Central memory CD8-positive, alpha-beta T cell (primary cell): ENCODE measurements around the gene RHOXF1.
"Not testable (repeated sequence)": the region's sequence is repeated elsewhere in the genome, so short reads cannot be mapped to it uniquely, and the experiment has no call there.

Source experiments
- ATAC-seq: fragments of 150-1000 bp; cut with Tn5 transposase; replicated peaks from 2 replicates; pipeline ENCODE4 v1.10.0; 2022; ENCODE audit warnings: mild to moderate bottlenecking, moderate FRiP score, moderate number of reproducible peaks; ENCODE audit not compliant: poor library complexity, severe bottlenecking; ENCODE audit errors: extremely low read depth
- DNase-seq, 2 donors: peaks; one replicate each; pipeline ENCODE4 v3.0.0; 2021; ENCODE audit warnings: low spot score in 2 of 2
- H3K27ac Mint-ChIP-seq: one replicate; pipeline ENCODE4 v1.8.0; 2022; ENCODE audit warnings: low read depth, mild to moderate bottlenecking, moderate library complexity, mixed read lengths
- H3K27me3 Mint-ChIP-seq: one replicate; pipeline ENCODE4 v1.8.0; 2022; ENCODE audit warnings: mixed read lengths
- H3K36me3 Mint-ChIP-seq: one replicate; pipeline ENCODE4 v1.8.0; 2022; ENCODE audit warnings: mild to moderate bottlenecking, moderate library complexity, mixed read lengths; ENCODE audit not compliant: insufficient read depth
- H3K4me1 Mint-ChIP-seq: one replicate; pipeline ENCODE4 v1.8.0; 2022; ENCODE audit warnings: mixed read lengths
- H3K4me3 Mint-ChIP-seq: one replicate; pipeline ENCODE4 v1.8.0; 2022; ENCODE audit warnings: mild to moderate bottlenecking, moderate library complexity, mixed read lengths
- H3K9me3 Mint-ChIP-seq: one replicate; pipeline ENCODE4 v1.8.0; 2022; ENCODE audit warnings: mixed read lengths

Gene RHOXF1

DNA sequence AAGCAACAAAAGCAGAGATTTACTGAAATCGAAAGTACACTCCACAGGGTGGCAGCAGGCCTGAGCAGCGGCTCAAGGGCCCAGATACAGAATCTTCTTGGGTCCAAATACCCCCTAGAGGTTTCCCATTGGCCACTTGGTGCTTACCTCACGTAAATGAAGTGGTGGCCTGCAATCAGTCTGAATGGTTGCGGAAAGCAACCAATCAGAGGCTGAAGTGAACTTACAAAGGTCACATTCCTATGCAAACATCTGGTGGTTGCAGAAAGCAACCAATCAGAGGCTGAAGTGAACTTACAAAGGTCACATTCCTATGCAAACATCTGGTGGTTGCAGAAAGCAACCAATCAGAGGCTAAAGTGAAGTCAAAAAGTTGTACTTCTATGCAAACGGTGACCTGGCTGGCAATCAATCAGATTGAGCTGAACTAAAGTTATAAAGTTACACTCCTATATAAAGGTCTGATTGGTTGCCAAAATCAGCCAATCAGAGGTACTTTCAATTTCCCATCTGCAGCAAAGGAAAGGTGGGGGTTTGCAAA is 12.7 kb upstream of the RHOXF1 start:
- DNase-seq, H3K9me3 Mint-ChIP-seq, ATAC-seq, H3K36me3 Mint-ChIP-seq, H3K4me1 Mint-ChIP-seq, H3K27me3 Mint-ChIP-seq, H3K27ac Mint-ChIP-seq, H3K4me3 Mint-ChIP-seq: not testable (repeated sequence)

DNA sequence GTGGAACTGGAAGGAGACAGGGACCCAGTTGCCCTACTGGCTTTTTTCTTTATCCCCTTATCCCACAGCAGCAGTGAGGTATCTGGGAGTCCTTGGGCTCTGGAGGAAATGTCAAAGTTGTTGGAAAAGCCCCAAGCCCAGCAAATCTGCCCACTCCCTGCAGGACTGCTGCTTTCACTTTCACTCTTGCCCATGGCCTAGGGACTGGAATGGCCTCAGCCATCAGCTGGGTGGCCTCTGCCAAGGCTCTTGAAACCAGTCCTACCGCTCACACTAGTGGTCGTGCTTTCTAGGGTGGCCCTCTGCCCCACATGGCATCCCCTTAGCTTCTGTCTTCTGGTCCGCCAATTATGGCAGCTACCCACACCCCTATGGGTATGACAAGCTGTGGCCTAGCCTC is 9.7 kb upstream of the RHOXF1 start:
- Mint-ChIP-seq H3K4me1 (no peaks in the 10 kb centered on the region), H3K27me3 (no peaks in the 10 kb centered on the region), H3K36me3 (no peaks in the 10 kb centered on the region), H3K27ac (no peak overlapping the region), H3K9me3 (no peaks in the 10 kb centered on the region), H3K4me3 (no peak overlapping the region)
- no peak for DNase-seq
- no peak for ATAC-seq

- H3K9me3 Mint-ChIP-seq, result no peaks in the 10 kb centered on the region
- ATAC-seq, result no peak
- no peak overlapping the region for H3K4me3 Mint-ChIP-seq
- DNase-seq, result no peak
- no peak overlapping the region for H3K27ac Mint-ChIP-seq
- no peaks in the 10 kb centered on the region for H3K36me3 Mint-ChIP-seq
- no peaks in the 10 kb centered on the region for H3K4me1 Mint-ChIP-seq
- H3K27me3 Mint-ChIP-seq, result no peaks in the 10 kb centered on the region
These were observed 4.5 kb upstream of the RHOXF1 start for GRCh38 chrX:120120223-120120622.

DNA sequence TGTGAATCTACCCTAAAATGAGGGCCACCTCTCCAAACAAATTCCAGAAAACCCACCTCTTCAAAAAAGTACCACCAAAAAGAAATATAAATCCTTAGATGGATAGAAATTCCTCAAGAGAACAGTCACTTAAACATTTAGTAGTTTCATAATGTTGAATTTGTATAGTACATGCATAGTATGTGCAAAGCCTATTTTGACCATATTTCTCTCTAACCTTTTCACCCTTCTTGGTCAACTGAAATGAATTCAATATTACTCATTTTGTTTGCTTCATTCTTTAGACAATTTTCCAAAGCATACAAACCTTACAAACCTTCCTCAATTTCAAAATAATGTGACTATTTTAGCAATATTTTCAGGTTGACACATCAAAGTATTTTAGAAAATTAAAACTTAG is 4.1 kb downstream of the RHOXF1 start:
- no peak overlapping the region for H3K27ac Mint-ChIP-seq
- H3K4me3 Mint-ChIP-seq, result no peak overlapping the region
- no peaks in the 10 kb centered on the region for H3K36me3 Mint-ChIP-seq
- ATAC-seq (no peak), DNase-seq (no peak)
- no peaks in the 10 kb centered on the region for H3K27me3 Mint-ChIP-seq
- no peaks in the 10 kb centered on the region for H3K9me3 Mint-ChIP-seq
- no peaks in the 10 kb centered on the region for H3K4me1 Mint-ChIP-seq

- H3K27ac Mint-ChIP-seq, result no peak overlapping the region
- H3K4me3 Mint-ChIP-seq, result no peak overlapping the region
- DNase-seq (no peak), ATAC-seq (no peak)
- no peaks in the 10 kb centered on the region for H3K27me3 Mint-ChIP-seq
- no peaks in the 10 kb centered on the region for H3K4me1 Mint-ChIP-seq
- H3K36me3 Mint-ChIP-seq, result no peaks in the 10 kb centered on the region
- H3K9me3 Mint-ChIP-seq, result no peaks in the 10 kb centered on the region
These were observed 6.3 kb downstream of the RHOXF1 start for GRCh38 chrX:120109378-120109777.

GRCh38 chrX:120104707-120105106 is 11.0 kb downstream of the RHOXF1 start:
- H3K27ac Mint-ChIP-seq, H3K4me3 Mint-ChIP-seq, ATAC-seq, H3K9me3 Mint-ChIP-seq, DNase-seq, H3K36me3 Mint-ChIP-seq, H3K4me1 Mint-ChIP-seq: not testable (repeated sequence)
- peaks cover 11% of the 10 kb centered on the region for H3K27me3 Mint-ChIP-seq

GRCh38 chrX:120101057-120101456 is 14.7 kb downstream of the RHOXF1 start:
- DNase-seq, H3K4me3 Mint-ChIP-seq, H3K27ac Mint-ChIP-seq, H3K4me1 Mint-ChIP-seq, H3K9me3 Mint-ChIP-seq, H3K36me3 Mint-ChIP-seq, ATAC-seq: not testable (repeated sequence)
- peaks cover 11% of the 10 kb centered on the region for H3K27me3 Mint-ChIP-seq

DNA sequence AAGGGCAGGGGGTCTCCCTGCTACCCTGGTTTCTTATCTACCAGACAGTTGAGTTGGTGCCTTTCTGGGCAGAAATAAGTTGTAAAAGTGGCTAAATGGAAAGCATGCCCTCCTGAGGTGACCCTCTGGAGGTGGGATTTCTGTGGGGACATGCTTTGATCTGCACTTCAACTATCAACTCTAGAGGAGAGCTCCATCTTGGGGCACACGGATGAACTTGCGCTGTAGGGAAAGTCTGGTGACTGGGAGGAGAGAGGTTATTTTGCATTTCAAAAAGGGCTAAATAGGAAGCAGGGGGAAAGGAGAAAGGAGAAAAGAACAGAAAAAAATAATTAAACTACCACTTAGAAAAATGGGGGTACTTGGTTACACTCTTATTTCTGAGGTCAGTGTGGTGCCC is 25.5 kb downstream of the RHOXF1 start:
- no peaks in the 10 kb centered on the region for H3K9me3 Mint-ChIP-seq
- peaks cover 6% of the 10 kb centered on the region for H3K4me1 Mint-ChIP-seq
- ATAC-seq (no peak), DNase-seq (no peak)
- no peak overlapping the region for H3K27ac Mint-ChIP-seq
- no peaks in the 10 kb centered on the region for H3K36me3 Mint-ChIP-seq
- H3K4me3 Mint-ChIP-seq, result no peak overlapping the region
- H3K27me3 Mint-ChIP-seq, result no peaks in the 10 kb centered on the region

DNA sequence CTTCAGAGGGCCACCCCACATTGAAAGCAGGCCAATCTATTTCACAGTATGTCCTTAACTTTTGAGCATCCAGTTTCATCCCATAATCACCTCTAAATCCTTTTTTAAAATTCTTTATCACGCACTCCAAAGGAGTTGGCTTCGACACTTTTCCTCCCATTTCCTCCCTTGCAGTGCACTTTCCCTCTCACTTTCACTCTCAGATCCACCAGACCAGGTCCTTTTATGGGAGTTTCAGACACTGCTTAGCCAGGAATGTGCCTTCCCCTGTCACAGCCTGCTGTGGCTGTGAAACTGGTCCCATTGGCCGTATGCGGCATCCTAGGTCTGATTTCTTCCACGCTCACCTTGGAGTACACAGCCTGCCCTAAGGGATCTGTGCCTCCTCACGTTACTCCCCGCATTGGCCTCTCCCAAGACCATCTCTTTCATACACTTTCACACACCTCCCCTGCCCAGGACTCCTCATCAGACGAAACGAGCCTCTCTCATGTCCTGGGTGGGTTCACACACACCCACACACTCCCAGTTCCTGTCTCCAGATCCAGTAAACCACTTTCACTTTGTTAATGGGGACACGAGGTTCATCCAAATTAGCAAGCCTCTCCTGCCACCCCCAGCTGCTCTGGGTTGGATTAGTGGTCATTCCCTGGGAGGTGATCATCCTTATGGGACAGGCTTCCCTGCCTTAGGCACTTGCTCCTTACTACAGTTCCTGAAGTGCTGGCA is 28.3 kb downstream of the RHOXF1 start:
- Mint-ChIP-seq H3K9me3 (no peaks in the 10 kb centered on the region), H3K27me3 (no peaks in the 10 kb centered on the region), H3K4me1 (peaks cover 6% of the 10 kb centered on the region), H3K36me3 (no peaks in the 10 kb centered on the region), H3K4me3 (no peak overlapping the region), H3K27ac (no peak overlapping the region)
- no peak for DNase-seq
- ATAC-seq, result no peak

- peak; percentile 49 for ATAC-seq
- not testable (repeated sequence) for H3K9me3 Mint-ChIP-seq, H3K4me3 Mint-ChIP-seq, H3K27ac Mint-ChIP-seq, H3K4me1 Mint-ChIP-seq, H3K27me3 Mint-ChIP-seq, H3K36me3 Mint-ChIP-seq, DNase-seq
These were observed 30.0 kb downstream of the RHOXF1 start for GRCh38 chrX:120085553-120086185.

DNA sequence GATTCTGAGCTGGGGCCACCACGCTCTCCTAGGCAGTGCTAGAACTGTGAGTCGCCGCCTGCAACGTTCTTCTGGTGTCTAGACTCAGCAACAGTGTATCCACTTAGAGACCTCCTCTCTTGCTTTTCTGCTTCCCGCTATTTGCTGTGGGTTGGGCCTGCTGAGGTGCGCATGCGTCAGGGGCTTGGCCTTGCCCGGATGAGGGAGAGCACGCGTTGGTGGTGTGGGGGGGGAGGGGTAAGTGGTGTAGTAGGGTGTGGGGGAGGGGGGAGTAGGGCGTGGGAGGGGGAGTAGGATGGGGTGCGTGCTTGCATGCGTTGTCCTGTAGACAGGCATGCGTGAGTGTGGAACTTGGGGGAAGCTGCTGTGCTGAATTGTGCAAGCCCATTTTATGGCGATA is 38.1 kb downstream of the RHOXF1 start, which contains the start of gene RHOXF2B:
RHOXF2B (minus strand) TSS at position 101 of the 400 bp plus-strand sequence. CDS start 138 bp downstream, outside the sequence.
- H3K9me3 Mint-ChIP-seq, H3K27me3 Mint-ChIP-seq, DNase-seq, H3K4me1 Mint-ChIP-seq, H3K27ac Mint-ChIP-seq, H3K36me3 Mint-ChIP-seq, H3K4me3 Mint-ChIP-seq, ATAC-seq: not testable (repeated sequence)

- H3K9me3 Mint-ChIP-seq, H3K4me3 Mint-ChIP-seq, ATAC-seq, H3K27me3 Mint-ChIP-seq, H3K4me1 Mint-ChIP-seq, H3K36me3 Mint-ChIP-seq, H3K27ac Mint-ChIP-seq, DNase-seq: not testable (repeated sequence)
These were observed 49.5 kb downstream of the RHOXF1 start for GRCh38 chrX:120066169-120066568.
